HCT116 (cell line): Measurements from ENCODE around the gene ABHD2.

Experiments
- CBX3 ChIP-seq: IDR thresholded peaks from 2 replicates; pipeline ENCODE4 v1.6.1; 2012; ENCODE audit warnings: low read depth
- CEBPB ChIP-seq: IDR thresholded peaks from 2 replicates; pipeline ENCODE4 v1.6.1; 2012; ENCODE audit warnings: low read depth
- CTCF ChIP-seq, 3 experiments: fragments of 200-600 bp in 1 of 3; sonication (generic) in 1 of 3; IDR thresholded peaks in 2 of 3; conservative IDR thresholded peaks in 1 of 3; 2 replicates each; pipeline ENCODE4 v1.5.1; 2012 to 2017; ENCODE audit warnings: low read depth in 2 of 3, low read length in 2 of 3, antibody characterized with exemption in 1 of 3, borderline replicate concordance in 1 of 3, control low read depth in 1 of 3, mild to moderate bottlenecking in 1 of 3, mixed read lengths in 1 of 3, mixed run types in 1 of 3, moderate library complexity in 1 of 3; ENCODE audit not compliant: insufficient read depth in 1 of 3
- EZH2phosphoT487 ChIP-seq: fragments of 200-600 bp; IDR thresholded peaks from 2 replicates; pipeline ENCODE4 v1.6.1; 2018; ENCODE audit warnings: antibody characterized with exemption, borderline replicate concordance
- JUND ChIP-seq: IDR thresholded peaks from 2 replicates; pipeline ENCODE4 v1.6.1; 2012
- MAX ChIP-seq: IDR thresholded peaks from 2 replicates; pipeline ENCODE4 v1.6.1; 2012
- POLR2A ChIP-seq: IDR thresholded peaks from 2 replicates; pipeline ENCODE4 v1.7.0; 2011; ENCODE audit warnings: borderline replicate concordance; ENCODE audit not compliant: insufficient read depth, insufficient read length; ENCODE audit errors: extremely low read depth
- POLR2AphosphoS5 ChIP-seq: IDR thresholded peaks from 2 replicates; pipeline ENCODE4 v1.6.1; 2011; ENCODE audit warnings: mild to moderate bottlenecking, low read depth, low read length, moderate library complexity
- RAD21 ChIP-seq: IDR thresholded peaks from 2 replicates; pipeline ENCODE4 v1.6.1; 2012; ENCODE audit warnings: low read depth, mild to moderate bottlenecking
- REST ChIP-seq: IDR thresholded peaks from 2 replicates; pipeline ENCODE4 v1.6.1; 2012; ENCODE audit warnings: low read depth
- SP1 ChIP-seq: IDR thresholded peaks from 2 replicates; pipeline ENCODE4 v1.6.1; 2012; ENCODE audit warnings: low read depth
- SRF ChIP-seq: IDR thresholded peaks from 2 replicates; pipeline ENCODE4 v1.6.1; 2012; ENCODE audit warnings: low read depth
- ZBTB33 ChIP-seq: IDR thresholded peaks from 2 replicates; pipeline ENCODE4 v1.6.1; 2011; ENCODE audit warnings: mild to moderate bottlenecking, low read length, moderate library complexity; ENCODE audit not compliant: insufficient replicate concordance; ENCODE audit errors: extremely low read depth
- ZNF274 ChIP-seq: fragments of 200-500 bp; sonication (Bioruptor generic); IDR thresholded peaks from 2 replicates; pipeline ENCODE4 v1.6.1; 2014; ENCODE audit warnings: mild to moderate bottlenecking, low read depth, low read length, inconsistent platforms

GRCh38 chr15:89211678-89212170 lies 123.5 kb downstream of the ABHD2 start:
- TF ChIP-seq SP1: no peak
- no peak for TF ChIP-seq CTCF (IDR thresholded peaks at IDR 0.05 in 2 of 3, conservative IDR thresholded peaks at IDR 0.05 in 1 of 3; ENCODE audit: borderline replicate concordance in 1 of 3, insufficient read depth in 1 of 3, low read depth in 2 of 3, low read length in 2 of 3)
- TF ChIP-seq SRF: no peak
- TF ChIP-seq POLR2AphosphoS5: no peak
- no peak for TF ChIP-seq JUND
- TF ChIP-seq EZH2phosphoT487: no peak
- no peak for TF ChIP-seq REST
- no peak for TF ChIP-seq ZBTB33
- TF ChIP-seq POLR2A: no peak
- no peak for TF ChIP-seq ZNF274
- TF ChIP-seq RAD21: no peak
- no peak for TF ChIP-seq CEBPB
- TF ChIP-seq CBX3: no peak
- TF ChIP-seq MAX: no peak
